ENCODE data around the gene MKI67.

DNA sequence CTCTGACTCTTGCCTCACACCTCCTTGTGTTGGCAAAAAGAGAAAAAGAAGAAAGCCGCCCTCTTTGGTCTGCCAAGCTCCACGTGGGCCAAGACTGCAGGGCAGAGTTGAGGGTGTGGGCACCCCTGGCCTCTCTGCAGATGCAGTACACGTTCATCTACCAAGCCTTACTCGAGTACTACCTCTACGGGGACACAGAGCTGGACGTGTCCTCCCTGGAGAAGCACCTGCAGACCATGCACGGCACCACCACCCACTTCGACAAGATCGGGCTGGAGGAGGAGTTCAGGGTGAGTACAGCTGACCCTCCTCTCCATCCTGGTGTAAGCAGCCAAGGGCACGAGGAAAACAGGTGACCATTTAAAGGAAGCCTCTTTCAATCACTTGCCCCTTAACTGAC lies 56.1 kb downstream of the MKI67 start:
- no peak for TF ChIP-seq POLR2AphosphoS5 (IDR thresholded peaks at IDR 0.05; ENCODE audit: borderline replicate concordance, low read depth, low read length)
- no peak for TF ChIP-seq EZH2 (IDR thresholded peaks at IDR 0.05)
- TF ChIP-seq FOXP2 (optimal IDR thresholded peaks at IDR 0.05; ENCODE audit: control extremely low read depth, extremely low read length, insufficient read depth) = no peak
